GM13977 (cell line): ENCODE measurements around the gene FBLIM1.

Experiments used
- DNase-seq: peaks from one replicate; pipeline ENCODE4 v3.0.0; 2012; ENCODE audit warnings: low spot score
- in situ Hi-C: fragments of 300-500 bp; cut with MboI; formaldehyde crosslinking; loops from one replicate; pipeline ENCODE4 v1.12.0; 2022; ENCODE audit warnings: low sequenced_read_pairs, low pct_unique_long_range_greater_than_20kb, mixed read lengths, inconsistent platforms; ENCODE audit not compliant: unreplicated experiment
- TF ChIP-seq, protein P1 (sequence below): IDR thresholded peaks from 2 replicates; pipeline ENCODE4 v1.5.1; 2012; ENCODE audit warnings: mild to moderate bottlenecking, control low read depth; ENCODE audit not compliant: insufficient read depth; ENCODE audit errors: extremely low read depth, missing control alignments

FBLIM1 gene

DNA sequence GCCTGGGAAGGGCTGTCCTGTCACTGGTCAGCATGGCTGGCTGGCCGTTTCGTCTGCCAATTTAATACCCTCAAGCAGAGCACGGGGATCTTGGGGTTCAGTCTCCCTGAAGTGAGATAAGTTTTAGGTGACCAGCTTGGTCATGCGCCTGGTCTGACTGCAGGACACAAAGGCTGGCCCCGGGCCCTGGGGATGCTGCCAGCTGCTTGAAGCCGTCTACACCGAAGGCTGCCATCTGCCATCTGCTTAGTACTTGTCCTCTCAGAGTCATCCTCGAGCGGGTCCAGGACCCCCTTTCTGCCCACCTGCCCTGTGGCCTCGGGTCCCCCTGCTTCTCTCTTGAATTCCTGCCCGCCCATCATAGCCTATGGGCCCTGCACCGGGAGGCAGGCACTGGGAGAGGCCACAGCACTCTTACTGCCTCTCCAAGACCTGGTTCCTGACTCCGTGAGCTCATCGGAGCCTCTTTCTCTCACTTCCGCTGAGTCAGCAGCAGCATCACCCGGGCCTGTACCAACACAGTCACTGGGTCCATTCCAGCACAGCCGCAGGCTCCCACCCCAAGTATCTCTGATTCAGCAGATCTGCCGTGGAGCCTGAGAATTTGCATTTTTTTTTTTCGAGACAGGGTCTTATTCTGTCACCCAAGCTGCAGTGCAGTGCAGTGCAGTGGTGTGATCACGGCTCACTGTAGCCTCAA lies 7.0 kb downstream of the FBLIM1 start:
- no peak for DNase-seq
- in situ Hi-C loops, result no loop called here
- TF ChIP-seq, protein P1, sequence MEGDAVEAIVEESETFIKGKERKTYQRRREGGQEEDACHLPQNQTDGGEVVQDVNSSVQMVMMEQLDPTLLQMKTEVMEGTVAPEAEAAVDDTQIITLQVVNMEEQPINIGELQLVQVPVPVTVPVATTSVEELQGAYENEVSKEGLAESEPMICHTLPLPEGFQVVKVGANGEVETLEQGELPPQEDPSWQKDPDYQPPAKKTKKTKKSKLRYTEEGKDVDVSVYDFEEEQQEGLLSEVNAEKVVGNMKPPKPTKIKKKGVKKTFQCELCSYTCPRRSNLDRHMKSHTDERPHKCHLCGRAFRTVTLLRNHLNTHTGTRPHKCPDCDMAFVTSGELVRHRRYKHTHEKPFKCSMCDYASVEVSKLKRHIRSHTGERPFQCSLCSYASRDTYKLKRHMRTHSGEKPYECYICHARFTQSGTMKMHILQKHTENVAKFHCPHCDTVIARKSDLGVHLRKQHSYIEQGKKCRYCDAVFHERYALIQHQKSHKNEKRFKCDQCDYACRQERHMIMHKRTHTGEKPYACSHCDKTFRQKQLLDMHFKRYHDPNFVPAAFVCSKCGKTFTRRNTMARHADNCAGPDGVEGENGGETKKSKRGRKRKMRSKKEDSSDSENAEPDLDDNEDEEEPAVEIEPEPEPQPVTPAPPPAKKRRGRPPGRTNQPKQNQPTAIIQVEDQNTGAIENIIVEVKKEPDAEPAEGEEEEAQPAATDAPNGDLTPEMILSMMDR, result no peak

DNA sequence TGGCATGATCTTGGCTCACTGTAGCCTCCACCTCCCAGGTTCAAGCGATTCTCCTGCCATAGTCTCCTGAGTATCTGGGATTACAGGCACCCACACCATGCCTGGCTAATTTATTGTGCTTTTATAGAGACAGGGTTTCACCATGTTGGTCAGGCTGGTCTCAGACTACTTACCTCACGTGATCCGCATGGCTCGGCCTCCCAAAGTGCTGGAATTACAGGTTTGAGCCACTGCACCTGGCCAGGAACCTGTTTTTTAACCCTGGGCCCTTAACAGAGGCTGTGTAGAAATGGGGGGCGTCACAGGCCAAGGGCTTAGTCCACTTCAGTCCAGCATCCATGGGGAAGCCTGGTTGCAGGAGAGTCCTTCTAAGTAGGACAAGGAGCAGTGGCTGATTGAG lies 9.3 kb downstream of the FBLIM1 start:
- DNase-seq, result no peak
- TF ChIP-seq, protein P1, result no peak
- in situ Hi-C loops, result no loop called here

DNA sequence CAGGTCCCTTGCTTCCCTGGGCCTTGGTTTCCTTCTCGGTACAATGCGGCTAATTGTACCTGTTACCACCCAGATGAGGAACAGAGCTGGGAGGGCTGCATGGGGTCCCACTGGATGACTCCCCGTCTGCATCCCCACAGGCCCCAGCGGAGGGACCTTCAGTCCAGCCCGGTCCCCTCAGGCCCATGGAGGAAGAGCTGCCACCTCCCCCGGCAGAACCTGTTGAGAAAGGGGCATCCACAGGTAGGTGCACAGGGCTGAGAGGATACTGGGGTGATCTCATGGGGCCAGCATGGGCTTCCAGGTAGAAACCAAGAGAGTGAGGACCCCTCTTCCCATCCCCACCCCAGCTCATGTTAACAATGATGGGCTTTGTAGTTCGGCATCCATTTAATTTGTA lies 9.8 kb downstream of the FBLIM1 start:
- TF ChIP-seq, protein P1, result no peak
- in situ Hi-C loops, result no loop called here
- no peak for DNase-seq

DNA sequence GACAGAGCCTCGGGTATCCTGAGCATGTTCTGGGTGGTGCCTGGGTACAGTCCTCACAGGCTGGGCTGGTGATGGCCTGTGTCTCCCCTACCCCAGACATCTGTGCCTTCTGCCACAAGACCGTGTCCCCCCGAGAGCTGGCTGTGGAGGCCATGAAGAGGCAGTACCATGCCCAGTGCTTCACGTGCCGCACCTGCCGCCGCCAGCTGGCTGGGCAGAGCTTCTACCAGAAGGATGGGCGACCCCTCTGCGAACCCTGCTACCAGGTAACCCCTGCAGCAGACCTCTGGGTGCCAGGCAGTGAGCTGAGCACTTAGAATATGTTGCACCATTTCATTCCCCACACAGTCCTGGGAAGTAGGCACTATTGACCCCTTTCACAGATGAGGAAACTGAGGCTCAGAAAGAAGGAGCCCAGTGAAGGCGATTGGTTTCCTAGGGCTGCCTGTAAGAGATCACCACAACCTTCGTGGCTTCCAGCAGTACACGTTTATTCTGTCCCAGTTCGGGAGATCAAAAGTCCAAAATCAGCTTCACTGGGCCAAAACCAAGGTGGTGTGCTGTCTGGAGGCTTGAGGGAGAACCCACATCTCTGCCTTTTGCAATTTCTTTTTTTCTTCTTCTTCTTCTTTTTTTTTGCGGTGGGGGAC lies 11.8 kb downstream of the FBLIM1 start:
- no peak for DNase-seq
- TF ChIP-seq, protein P1, result no peak
- in situ Hi-C loops, result no loop called here

DNA sequence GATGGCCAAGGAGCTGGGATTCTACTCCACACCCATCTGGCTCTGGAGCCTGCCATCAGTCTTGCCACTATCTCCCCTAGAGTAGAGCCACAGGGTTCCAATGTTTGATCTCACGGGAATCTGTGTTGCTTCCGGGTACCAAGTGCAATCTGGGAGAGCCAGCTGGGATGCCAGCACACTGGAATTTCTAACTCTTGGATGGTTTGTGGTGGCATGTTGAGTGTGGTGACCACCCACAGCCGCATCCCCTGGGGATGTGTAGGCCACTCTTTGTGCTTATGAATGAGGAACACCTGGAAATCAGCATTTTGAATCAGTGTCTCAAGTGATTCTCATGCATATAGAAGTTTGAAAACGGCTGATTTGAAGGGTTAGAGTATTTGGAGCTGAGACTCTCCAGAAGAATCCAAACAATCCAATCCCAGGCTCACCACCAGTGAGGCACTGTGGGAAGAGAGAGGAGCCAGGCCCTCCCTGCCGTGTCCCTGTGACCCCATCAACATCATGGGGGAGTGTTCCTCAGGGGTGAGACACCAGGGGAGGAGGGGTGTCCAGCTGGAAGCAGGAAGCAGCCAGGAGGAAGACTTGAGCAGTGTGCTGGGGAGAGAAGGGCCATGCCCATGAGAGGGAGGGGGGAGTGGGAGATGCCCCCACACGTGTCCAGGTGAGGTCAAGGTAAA lies 13.4 kb downstream of the FBLIM1 start:
- TF ChIP-seq, protein P1, result no peak
- in situ Hi-C loops, result no loop called here
- DNase-seq, result no peak

DNA sequence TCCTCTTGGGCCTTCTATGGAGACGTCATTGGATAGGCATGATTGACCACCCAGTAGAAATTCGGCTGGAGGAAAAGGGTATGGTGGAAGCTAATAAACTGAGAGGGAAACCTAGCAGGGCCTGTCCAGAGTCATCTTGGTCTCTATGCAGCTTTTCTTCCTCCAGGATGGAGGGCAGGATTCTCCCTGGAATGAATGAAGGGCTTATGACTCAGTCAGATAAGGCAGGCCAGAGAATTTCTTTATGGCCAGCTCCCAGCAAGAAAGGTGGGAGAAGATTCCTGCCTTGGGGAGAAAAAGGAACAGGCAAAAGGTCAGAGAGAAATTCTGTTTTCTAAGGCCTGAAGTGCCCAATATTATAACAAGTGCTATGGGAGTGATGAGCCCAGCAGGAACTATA lies 17.1 kb downstream of the FBLIM1 start:
- TF ChIP-seq, protein P1, result no peak
- in situ Hi-C loops, result loop anchor here (25.0 kb wide), 1 partner anchor 412 kb away; no protein-coding TSS in a partner anchor
- no peak for DNase-seq
